GM18868 (cell line): ENCODE results near the gene SEC14L2.

Experiments
- ATAC-seq: cut with Tn5 transposase; IDR thresholded peaks from one replicate; pipeline ENCODE4 v1.9.1; 2021; ENCODE audit warnings: mild to moderate bottlenecking, moderate library complexity; ENCODE audit not compliant: unreplicated experiment

Gene SEC14L2

DNA sequence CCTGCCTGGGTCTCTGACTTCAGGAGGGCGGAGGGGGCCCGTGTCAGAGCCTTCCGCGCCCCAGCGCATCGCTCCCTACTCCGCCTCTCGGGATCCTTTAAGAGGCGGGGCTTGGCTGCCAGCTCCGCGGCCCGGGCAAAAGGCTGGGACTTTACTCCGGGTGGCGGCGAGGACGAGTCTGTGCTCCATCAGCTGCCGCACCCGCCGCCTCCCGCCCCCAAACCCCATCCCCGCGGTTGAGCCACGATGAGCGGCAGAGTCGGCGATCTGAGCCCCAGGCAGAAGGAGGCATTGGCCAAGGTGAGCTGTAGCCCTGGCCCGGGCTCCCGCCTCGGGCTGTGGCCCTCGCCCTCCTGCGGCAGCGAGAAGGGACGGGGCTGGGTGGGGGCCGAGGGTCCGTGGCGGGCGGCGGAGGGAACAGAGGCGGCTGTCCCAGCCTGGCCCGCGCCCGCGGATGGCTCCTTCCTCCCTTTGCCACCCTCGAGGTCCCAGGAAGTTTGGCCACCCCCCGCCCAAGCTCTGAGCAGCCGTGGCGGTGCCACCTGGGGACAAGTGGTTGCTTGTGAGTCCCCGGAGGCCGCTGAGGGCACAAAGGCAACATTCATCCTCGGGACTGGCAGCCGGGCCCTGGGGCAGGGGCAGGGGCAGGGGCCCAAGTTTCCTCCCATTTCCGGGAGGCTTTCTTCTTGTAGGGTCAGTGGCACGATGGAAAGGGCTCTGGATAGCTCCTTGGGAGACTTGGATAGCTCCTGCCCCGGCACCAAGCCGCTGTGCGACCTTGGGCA, at the start of gene SEC14L2:
Gene SEC14L2 (plus strand): TSS at position 148 of the 785 bp plus-strand sequence. CDS start 99 bp downstream, at position 247.
- no peak for ATAC-seq

DNA sequence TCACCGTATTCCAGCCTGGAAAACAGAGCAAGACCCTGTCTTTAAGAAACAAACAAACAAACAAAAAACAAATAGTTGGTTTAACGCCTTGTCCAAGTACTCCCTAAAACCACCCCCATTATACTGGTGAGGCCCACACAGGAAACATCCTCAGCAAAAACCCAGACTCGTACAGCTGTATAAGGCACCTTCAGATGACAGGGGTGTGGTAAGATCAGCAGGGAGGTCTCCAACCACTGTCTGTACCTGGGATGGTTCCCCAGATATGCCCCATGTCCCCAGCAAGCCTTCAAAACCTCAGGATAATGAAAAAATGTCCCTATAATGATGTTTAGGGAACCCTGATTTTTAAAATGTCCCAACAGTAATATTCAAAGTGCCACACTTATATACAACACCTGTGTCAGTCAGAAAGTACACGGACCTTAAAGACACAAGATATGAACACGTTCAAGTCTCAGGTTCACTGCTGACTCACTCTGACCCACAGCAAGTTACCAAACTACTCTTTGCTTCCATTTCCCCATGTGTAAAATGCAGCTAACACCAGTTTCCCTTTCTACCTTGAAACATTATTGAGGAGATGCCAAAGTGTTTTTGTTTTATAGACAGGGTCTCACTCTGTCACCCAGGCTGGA, 49.4 kb upstream of the SEC14L2 start:
- no peak for ATAC-seq

DNA sequence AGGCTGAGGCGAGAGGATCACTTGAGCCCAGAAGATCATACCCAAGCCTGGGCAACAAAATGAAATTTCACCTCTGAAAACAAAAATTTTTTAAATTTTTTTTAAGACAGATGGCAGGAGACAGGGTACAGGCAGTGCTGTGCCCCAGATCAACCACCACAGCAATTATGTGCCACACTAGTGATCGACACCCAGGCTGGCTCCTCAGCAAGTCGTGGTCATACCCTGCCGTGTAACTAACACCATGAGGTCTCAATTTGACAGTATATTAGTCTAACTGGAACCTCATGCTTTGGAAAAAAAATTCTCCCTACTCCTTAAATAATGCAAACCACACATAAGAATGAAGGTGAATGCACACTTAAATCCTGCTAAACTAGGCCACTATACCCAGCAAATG, 48.4 kb upstream of the SEC14L2 start:
- ATAC-seq = no peak

DNA sequence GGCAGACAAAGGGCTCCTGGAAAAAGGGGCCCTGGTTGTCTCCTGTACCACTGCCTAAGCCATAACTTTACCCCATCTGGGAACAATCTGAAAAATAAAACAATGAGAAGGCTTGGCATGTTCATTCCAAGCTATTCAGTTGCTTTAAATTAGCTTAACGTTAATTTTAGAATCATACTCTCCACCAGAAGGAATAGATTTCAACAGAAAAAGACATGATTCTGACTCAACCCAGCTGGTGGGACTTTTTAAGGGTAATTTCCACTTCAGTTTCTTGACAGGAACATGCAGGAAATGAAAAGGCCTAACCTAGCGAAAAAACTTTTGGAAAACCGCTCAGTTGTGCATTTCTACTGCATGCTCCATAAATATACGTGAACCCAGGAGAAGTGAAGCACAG, 48.0 kb upstream of the SEC14L2 start:
- no peak for ATAC-seq

DNA sequence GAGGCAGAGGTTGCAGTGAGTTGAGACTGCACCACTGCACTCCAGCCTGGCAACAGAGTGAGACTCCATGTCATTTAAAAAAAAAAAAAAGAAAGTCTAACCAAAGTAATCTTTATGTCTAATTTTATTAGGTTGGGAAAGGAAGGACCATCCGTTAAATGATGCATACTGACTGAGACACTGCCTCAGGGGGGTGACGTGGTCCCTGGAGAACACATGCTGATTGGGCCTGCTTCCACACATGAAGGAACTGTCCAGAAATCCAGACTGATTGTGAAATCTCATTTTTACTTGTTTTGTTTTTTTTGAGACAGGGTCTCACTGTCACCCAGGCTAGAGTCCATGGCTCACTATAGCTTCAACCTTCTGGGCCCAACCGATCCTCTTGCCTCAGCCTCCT, 45.6 kb upstream of the SEC14L2 start:
- ATAC-seq = no peak

DNA sequence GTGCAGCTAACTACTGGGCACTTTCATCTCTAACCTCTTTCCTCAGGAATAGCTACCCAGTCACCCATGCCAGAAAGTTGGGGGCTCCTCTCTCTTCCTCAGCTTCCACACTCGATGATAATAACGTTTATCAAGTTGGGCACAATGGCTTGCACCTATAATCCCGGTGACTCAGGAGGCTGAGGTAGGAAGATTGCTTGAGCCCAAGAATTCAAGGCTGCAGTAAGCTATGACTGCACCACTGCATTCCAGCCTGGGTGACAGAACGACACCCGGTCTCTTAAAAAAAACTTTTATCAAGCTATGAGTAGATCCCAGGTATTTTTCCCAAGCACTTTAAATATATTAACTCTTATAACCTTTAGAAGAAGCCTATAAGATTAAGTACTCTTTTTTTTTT, 42.2 kb upstream of the SEC14L2 start:
- ATAC-seq = no peak

DNA sequence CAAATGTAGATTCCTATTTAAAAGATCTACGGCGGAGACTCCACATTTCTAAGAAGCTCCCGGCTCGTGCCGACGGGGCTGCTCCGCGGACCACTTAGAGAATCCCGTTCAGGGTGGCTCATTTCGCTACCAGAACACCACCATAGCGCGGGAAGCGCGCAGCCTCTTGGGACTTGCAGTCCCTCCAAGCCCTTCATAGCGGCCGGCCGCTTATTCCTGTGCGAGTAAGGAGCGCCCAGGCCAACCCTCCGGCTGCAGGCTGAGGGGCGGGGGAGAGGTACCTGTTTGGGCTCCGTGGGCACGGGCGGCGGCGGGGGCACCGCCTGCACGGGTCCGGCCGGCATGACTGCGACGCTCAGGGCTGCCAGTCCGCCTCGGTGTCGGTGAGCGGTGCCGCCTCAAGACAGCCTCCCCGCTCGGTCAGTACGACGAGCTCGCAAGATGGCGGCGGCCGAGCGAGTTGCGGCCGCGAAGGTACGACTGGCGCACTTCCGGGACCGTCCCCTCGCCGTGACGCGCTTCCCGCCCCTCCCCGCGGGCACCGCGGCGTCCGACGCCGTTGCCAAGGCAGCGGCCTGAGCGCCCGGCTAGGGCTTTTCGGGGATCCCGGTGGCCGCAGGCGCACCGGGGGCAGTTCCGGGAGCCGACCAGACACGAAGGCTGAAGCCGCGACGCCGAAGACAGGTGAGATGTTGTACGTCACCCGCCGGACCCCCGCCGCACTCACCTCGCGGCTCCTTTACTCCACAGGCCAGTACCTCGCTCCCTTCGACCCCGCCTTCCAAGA, 40.2 kb upstream of the SEC14L2 start, which contains the start of the genes CCDC157 and SF3A1:
Gene CCDC157 (plus strand): TSS at position 559 of the 787 bp plus-strand sequence. CDS start 8,994 bp downstream, outside the sequence.
Gene SF3A1 (minus strand): TSS at position 446 of the 787 bp plus-strand sequence. CDS start 102 bp downstream, at position 344.
- ATAC-seq = peak; percentile 92

DNA sequence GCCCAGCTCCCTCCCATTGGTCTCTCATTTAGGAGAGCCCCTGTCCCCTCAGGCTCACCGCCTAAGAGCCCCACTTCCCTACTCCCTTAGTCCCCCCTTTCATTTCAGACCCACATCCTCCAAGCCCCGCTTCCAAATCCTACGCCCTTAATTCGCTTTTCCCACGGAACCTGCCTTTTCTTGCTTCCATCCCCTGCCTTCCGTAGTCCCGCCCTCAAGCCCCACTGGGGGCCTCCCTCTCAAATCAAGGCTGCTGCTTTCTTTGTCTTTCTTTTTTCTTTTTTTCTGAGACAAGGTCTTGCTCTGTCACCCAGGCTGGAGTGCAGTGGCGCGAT, 39.6 kb upstream of the SEC14L2 start:
- ATAC-seq = no peak

DNA sequence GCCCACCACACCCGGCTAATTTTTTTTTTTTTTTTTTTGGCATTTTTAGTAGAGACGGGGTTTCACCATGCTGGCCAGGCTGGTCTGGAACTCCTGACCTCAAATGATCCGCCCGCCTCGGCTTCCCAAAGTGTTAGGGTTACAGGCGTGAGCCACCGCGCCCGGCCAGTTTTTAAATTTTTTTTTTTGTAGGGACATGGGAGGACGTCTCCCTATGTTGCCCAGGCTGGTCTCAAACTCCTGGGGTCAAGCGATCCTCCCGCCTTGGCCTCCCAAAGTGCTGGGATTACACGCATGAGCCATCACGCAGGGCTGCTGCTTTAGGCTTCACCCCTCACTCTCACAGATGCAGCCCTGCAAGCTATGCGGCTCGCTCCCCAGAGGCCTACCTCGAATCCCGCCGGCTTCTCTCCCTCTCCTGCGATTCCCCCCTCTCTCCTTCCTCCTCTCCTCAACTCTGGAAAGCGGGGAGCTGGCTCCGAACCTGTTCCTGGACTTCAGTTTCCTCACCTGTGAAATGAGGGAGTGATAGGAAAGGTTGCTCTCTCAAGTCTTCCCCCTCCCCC, 39.1 kb upstream of the SEC14L2 start:
- no peak for ATAC-seq

DNA sequence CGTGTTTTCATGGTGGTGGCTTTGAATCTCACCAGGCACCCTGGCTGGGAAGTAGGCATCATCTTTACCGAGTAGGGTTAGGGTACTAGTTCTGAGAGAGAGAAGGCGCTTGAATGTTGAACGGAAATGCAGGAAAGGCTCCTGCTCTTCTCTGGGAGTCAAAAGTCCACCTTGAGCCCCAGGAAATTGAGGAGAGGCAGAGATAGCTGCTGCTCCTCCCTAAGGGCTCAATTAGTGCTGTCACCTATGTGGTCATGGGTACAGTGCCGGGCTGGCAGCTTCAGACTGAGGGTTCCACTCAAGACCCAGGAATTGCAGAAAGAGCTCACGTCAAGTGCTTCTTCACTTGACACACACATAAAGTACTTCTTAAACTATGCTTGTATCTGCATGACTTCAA, 38.3 kb upstream of the SEC14L2 start:
- ATAC-seq = no peak

DNA sequence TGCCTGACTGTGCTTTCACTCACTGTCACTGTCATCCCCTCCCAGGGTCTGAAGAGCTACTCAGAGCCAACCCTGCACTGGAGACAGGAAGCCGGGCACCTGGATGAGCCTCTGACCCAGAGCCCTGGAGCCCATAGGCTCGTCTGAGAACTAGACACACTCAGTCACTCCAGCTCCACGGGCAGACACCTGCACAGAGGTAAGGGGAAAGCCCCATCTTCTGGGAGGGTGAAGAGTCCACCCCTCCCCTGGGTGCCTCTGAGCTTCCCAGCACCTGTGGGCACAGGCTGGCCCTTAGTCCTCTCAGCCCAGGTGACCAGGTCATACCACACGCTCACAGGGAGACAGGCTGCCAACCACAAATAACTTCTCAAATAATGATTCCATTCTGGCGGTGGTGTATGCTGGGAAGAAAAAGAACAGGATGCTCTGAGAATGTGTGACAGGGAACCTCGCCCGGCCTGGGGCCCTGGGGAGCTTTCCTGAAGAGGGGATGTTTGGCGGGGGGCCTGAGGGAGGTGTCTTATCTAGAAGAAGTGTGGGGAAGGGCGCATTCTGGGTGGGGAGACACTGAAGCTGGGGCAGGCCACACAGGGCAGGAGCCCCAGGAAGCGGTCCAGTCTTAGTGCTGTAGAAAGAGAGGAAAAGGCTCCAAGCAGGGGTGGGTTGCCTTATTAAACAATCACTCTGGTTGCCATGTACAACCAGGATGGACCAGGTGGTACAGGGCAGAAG, 34.7 kb upstream of the SEC14L2 start:
- no peak for ATAC-seq

DNA sequence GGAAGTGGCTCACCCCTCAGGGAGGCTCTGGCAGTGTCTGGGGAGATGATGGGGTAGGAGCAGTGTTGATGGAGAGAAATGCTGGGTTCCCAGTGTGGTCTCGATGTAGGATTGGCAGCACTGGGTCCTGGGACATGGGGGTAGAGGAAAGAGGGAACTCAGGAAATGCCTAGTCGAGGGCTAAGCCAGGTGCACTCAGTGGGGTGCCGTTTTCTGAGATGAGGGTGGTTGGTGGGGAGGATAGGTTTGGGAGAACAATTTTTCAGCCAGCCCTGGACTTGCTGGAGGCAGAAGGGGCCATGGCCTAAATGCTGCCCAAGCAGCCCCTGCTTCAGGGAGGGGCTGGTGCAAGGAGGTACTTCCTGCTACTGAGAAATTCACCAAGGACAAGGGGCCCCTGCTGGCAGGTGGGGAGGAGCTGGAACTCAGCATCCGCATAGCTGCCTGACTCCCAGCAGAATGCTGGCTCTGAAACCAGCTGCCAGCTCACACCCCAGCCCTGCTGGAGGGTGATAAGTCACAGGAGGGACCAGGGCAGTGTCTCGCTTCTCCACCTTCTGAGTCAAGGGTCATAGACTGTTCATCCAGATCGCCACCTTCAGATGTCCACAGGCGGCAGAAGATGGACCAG, 34.1 kb upstream of the SEC14L2 start:
- ATAC-seq = no peak

DNA sequence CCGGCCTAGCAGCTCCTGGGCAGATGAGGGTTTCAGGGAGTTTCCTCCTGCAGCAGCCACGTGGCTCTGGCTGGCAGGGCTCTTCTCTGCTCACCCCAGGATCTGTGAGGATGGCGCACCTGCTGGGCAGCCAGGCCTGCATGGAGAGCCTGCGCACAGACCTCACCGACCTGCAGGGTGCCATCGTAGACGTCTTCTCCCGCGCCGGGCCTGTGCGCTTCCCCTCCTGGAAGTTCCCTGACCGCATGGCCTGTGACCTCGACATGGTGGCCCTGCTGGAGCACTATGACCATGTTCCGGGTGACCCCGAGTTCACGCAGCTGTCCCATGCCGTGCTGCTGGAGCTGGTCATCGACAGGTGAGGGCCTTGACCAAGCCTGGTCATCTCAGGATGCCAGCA, 30.9 kb upstream of the SEC14L2 start:
- ATAC-seq = no peak

DNA sequence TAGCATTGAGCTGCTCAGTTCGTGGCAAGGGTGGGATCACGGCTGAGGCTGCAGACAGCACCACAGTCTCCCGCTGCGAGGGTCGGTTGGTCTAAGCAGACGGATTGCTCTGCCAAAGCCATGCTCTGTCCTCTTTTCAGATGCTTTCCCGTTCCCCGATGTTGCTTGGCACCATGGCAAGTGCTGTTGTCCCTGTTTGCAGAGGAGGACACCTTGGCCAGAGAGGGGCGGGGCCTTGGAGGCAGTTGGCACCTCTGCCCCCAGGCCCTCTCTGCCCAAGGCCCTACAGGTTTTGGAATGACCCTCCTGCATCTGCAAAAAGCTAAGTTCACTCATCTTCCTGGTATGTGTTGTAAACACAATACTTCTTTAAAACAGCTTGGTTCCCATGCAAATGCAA, 28.4 kb upstream of the SEC14L2 start:
- no peak for ATAC-seq

DNA sequence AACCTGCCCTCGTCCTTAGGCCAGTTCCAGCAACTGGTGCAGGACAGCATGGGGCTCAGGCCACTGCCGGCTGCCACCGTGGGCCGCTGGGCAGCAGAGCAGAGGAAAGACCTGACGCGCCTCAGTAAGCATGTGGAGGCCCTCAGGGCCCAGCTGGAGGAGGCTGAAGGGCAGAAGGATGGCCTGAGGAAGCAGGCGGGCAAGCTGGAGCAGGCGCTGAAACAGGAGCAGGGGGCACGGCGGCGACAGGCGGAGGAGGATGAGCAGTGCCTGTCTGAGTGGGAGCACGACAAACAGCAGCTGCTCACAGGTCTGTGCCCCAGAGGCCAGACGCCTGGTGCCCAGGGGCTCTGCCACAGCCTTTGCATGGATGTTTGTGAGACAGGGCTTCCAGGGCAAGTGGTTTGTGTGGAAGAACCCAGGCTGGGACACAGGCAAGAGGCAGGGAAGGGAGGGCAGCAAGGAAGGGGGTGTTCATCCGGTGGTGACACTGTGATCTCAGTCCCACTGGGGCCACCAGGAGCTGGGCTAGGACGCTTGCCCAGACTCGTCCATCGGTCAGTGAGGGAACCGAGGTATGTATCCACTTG, 26.1 kb upstream of the SEC14L2 start:
- ATAC-seq = no peak

DNA sequence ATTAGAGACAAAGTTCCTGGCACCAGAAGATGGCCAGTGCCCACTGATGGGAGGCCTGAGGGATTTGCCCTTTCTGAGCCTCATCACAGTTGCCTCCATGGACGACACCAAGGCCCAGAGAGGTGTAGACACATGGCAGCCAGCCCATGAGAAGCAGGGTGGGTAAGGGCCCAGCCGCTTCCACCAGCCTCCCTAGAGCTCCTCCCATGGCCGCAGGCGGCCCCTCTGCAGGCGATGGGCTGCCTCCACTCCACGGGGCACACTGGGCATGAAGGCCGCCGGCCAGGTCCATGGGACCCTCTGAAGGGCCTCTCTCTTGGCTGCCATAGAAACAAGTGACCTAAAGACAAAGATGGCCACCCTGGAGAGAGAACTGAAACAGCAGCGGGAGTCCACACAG, 25.5 kb upstream of the SEC14L2 start:
- no peak for ATAC-seq

DNA sequence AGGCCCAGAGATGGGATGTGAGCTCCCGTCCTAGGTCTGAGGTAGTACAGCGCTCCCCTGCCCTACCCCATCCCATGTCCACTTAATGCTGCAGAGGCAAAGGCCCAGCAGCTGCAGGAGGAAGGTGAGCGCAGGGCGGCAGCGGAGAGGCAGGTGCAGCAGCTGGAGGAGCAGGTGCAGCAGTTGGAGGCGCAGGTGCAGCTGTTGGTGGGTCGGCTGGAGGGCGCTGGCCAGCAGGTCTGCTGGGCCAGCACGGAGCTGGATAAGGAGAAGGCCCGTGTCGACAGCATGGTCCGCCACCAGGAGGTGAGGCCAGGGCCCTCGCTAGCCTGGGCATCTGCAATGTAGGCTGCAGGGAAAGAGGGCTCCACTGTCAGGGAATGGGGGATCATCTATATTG, 24.8 kb upstream of the SEC14L2 start:
- no peak for ATAC-seq

DNA sequence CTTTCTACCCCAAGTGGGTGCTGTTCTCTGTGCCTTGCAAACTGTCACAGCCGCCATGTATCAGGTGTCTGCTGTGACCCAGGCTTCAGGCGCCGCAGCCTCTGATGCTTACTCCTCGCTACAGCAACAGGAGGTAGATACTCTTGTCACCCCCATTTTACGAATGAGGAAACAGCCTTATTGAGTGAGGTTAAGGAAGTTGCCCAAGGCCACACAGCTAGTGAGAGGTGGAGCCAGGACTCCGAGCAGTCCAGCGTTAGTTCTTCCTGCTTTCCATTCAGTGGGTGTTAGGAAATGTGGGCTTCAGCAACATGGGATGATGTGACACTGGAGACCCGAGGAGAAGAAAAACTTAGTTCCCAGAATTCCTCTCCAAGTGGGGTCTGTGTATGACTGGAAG, 23.9 kb upstream of the SEC14L2 start:
- ATAC-seq = no peak

DNA sequence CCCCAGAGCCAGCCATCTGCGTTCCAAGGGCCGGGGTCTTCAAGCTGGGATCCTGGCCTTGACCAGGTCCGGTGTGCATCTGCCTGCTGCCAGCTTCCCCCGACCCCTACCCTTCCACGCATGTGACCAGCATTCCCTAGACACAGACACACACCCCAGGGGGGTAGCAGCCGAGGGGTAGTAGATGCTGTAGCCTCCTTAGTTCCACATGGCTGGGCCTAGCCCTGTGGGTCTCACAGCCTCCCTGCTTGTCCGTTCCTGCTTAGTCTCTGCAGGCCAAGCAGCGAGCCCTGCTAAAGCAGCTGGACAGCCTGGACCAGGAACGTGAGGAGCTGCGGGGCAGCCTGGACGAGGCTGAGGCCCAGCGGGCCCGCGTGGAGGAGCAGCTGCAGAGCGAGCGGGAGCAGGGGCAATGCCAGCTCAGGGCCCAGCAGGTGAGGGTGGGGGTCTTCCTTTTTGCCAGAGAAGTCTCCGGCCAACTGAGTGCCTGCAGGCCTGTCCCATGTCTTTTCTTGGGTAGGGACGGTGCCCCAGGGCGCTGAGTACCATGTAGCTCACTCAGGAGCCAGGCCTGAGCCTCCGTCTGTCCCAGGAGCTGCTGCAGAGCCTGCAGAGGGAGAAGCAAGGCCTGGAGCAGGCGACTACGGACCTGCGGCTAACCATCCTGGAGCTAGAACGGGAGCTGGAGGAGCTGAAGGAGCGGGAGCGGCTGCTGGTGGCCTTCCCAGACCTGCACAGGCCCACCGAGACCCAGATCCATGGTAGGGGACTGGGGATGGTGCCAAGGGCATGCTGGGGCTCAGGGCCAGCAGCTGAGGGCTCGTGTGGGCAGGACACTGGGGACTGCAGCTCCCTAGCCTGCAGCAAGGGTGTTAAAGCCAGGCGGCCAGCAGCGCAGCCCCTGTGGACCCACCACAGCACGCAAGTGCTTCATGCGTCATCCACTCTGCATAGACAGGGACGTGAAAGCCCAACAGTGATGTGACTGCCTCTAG, 23.2 kb upstream of the SEC14L2 start:
- ATAC-seq = no peak
